NK-92 (cell line): Measurements from ENCODE around the gene APOL2.
"Not testable (repeated sequence)": the region's sequence is repeated elsewhere in the genome, so short reads cannot be mapped to it uniquely, and the experiment has no call there.

Experiments
- DNase-seq: peaks from one replicate; lab custom pipeline; 2025; ENCODE audit not compliant: unreplicated experiment; lab: John Stamatoyannopoulos, UW

Gene APOL2

GRCh38 chr22:36225333-36225922, 13.9 kb downstream of the APOL2 start:
- no peak for DNase-seq

GRCh38 chr22:36224245-36224644, 15.1 kb downstream of the APOL2 start:
- no peak for DNase-seq

DNA sequence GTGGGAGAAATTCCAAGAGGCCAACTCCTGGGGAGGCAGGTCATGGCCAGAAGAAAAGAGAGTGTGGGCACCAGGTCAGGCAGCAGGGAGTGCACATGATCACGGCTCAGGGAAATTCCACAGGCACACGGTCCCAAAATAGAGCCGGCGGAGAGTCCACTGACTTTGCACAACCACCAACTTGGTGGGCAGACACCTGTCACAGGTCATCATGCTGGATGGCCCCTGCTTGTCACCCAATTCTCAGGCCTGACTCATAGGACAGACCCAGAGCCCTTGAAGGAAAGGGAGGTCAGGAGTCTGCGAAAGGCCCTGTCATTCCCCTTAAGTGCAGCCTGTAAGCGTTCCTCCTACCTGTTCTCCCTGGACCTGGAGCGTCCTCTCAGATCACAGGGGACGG, 15.8 kb downstream of the APOL2 start:
- no peak for DNase-seq

GRCh38 chr22:36222887-36223450, 16.4 kb downstream of the APOL2 start:
- no peak for DNase-seq

GRCh38 chr22:36221799-36222751, 17.3 kb downstream of the APOL2 start:
- no peak for DNase-seq

DNA sequence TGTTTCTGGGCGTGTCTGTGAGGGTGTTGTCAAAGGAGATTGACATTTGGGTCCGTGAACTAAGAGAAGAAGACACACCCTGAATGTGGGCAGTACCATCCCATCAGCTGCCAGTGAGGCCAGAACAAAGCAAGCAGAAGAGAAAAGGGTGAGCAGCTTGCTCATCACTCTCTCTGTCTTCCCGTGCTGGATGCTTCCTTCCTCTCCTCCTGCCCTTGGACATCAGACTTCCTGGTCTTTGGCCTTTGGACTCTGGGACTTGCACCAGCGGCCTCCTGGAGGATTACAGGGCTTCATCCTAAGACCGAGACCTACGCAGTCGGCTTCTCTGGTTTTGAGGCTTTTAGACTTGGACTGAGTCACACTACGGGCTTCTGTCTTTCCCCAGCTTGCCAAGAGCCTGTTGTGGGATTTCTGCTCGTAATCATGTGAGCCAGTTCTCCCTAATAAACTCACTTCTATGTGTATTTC, 18.8 kb downstream of the APOL2 start:
- no peak for DNase-seq

- DNase-seq, result no peak
Observed at GRCh38 chr22:36218648-36219193, 20.6 kb downstream of the APOL2 start.

GRCh38 chr22:36215981-36216380, 23.3 kb downstream of the APOL2 start:
- no peak for DNase-seq

DNA sequence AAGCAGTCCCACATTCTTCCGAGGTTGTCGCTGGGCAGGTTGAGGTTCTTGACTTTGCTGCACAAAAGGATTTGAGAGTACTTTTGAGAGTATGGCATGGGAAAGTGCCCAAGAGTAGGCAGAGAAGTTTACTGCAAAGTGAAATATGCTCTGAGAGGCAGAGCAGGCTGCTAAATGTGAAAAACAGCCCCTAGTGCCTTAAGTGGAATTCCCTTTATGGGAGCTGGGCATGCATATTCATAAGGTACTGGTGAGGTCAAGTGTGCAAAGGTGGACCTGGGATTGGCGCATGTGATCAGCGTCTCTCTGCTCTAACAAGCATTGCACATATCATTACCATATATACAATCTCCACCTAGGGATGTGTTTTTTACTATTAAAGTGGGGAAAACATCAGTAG, 25.7 kb downstream of the APOL2 start:
- no peak for DNase-seq

DNA sequence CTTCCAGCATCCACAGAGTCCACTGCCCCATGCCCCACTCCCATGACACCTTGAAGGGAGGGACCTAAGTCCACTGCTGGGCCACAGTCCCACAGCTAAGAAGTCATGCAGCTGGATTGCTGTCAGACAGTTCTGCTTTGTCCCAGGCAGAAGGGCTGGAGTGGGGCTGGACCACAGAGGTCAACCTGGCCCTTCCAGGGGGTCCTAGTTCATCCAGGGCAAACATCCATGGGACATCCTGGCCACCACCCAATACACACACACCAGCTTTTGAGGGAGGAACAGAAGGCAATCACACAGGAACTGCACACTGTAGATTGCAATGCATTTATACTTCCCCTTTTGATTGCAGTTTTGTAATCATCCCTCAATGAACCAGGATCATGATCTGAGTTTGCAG, 26.4 kb downstream of the APOL2 start:
- no peak for DNase-seq

- DNase-seq, result no peak
Observed at GRCh38 chr22:36211237-36211861, 28.0 kb downstream of the APOL2 start.

DNA sequence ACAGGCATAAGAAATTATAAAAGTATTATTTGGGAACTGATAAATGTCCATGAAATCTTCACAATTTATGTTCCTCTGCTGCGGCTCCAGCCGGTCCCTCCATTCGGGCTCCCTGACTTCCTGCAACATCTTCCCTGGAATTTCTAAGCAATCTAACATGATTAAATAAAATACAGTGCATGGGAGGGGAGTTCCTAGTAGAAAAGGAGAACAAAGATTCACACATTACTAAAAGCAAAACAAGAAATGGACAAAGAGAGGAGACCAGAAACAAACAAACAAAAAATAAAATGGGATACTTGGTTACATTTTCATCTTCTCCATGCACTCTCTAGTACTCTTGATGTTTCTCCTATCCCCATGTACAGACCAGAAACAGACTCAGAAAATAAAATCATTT, 29.1 kb downstream of the APOL2 start:
- no peak for DNase-seq

- not testable (repeated sequence) for DNase-seq
Observed at GRCh38 chr22:36209488-36209908, 29.8 kb downstream of the APOL2 start.

DNA sequence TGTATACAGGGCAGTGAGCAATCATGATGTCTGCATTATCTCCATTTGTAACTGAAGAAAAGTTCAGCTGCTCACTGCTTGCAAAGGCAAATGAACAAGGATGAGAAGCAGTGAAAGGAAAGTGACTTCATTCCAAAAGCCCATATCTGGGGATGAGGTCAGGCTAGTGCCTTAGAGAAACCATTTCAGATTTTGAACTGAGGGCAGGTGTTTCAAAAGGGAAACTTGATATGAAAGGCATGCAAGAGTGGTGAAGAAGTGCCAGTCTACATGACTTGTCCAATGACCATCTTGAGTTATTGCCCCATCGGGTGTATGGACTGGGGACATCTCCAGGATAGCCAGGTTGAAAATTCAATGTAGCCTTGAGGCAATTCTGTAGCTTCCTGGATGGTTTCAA, 30.4 kb downstream of the APOL2 start:
- DNase-seq, result no peak

- DNase-seq, result no peak
Observed at GRCh38 chr22:36208162-36208765, 31.1 kb downstream of the APOL2 start.

DNA sequence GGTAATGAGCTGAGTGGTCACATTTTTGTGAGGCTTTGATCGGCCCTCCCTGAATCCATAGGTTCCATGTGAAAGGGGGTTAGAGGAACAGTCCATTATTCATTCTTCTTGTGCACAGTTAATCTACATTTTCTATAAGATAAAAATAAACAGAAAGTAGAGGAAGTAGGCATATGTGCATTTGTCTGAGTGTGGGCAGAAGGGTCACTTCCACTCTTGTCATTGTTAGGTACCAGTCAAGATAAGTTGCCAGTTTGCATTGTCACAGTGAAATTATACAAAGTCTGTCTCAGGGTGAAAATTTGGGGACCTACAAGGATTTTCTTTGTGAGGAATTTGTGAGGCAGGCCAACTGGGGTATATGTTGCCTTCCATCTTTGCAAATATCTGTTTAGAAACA, 33.1 kb downstream of the APOL2 start:
- no peak for DNase-seq

DNA sequence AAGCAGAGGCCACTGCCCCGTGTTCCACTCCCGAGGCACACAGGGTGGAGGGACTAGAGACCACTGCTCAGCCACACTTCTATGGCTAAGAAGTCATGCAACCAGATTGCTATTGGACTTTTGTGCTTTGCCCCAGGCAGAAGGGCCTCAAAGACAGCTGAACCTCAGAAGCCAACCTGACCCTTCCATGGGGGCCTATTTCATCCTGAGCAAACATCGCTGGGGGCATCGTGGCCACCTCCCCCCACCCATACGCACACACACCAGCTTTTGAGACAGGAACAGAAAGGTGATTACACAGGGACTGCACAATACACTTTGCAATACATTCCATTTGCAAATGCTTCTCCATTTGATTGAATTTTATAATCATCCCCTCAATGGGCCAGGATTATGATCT, 33.8 kb downstream of the APOL2 start:
- not testable (repeated sequence) for DNase-seq

DNA sequence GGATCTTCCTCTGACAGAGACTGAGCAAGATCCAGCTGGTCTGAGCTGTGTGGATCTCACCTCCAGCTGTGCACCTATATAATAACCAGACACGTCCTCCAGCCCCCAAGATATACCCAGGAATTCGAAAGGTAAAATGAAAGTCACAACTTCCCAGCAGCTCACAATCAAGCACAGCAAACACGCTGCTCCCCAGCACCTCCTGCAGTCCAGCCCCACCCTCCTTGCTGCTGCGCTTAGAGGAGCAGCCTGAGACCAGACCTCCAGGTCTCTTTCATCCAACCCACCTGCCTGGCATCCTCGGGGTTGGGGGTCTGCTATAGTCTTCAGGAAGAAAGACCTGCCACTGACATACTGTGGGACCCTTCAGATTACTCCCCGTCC, 34.7 kb downstream of the APOL2 start:
- DNase-seq, result no peak

- DNase-seq, result no peak
Observed at GRCh38 chr22:36204001-36204631, 35.2 kb downstream of the APOL2 start.

DNA sequence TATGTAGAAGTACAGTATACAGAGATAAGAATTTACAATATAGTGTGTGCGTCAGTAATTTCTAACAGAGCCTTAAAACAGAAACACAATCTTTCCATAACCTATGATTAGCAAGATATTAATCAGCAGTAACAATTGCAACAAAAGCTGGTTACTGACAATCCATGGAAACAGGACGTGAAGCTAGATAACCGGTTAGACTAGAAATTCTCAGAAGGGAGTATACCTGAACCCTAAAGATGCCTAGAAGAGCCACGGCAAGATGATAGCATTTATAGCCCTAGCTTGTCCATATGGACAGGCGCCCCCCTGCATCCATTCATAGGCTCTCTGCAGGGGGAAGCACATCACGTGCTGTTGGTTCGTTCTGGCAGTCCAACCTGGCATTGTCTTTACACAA, 35.9 kb downstream of the APOL2 start:
- DNase-seq, result not testable (repeated sequence)
